Kidney epithelial cell (primary cell): ENCODE results near the gene ZBED1. TPM values are rescaled to one million over a fixed set of nuclear protein-coding genes. Genes with fewer than 3 reads are reported as not detected.

Experiments
- DNase-seq: peaks from one replicate; pipeline ENCODE4 v3.0.0-alpha.2; 2010; ENCODE audit warnings: low read depth
- H3K27me3 ChIP-seq: 2 replicates; pipeline ENCODE4 v1.6.0; 2011; ENCODE audit warnings: low read length; ENCODE audit not compliant: control insufficient read depth, insufficient read depth
- H3K36me3 ChIP-seq: 2 replicates; pipeline ENCODE4 v1.5.1; 2011; ENCODE audit warnings: low read length; ENCODE audit not compliant: control insufficient read depth, insufficient read depth
- H3K4me3 ChIP-seq: 2 replicates; pipeline ENCODE4 v1.5.1; 2011; ENCODE audit warnings: low read depth, mild to moderate bottlenecking, control low read depth, low read length
- total RNA-seq: library from RNA; depleted of rRNA; stranded (reverse); fragments of >200 nt; gene quantifications from 2 replicates; pipeline ENCODE4 v1.2.3, GENCODE V29; 2015
- TF ChIP-seq, protein P1 (sequence below): IDR thresholded peaks from 2 replicates; pipeline ENCODE4 v1.5.1; 2011; ENCODE audit warnings: mild to moderate bottlenecking, moderate library complexity, low read length, control low read depth, inconsistent platforms; ENCODE audit not compliant: insufficient read depth, poor library complexity, severe bottlenecking

The ZBED1 gene
- total RNA-seq, 1 donor from 2014 or later = 48.3 TPM

DNA sequence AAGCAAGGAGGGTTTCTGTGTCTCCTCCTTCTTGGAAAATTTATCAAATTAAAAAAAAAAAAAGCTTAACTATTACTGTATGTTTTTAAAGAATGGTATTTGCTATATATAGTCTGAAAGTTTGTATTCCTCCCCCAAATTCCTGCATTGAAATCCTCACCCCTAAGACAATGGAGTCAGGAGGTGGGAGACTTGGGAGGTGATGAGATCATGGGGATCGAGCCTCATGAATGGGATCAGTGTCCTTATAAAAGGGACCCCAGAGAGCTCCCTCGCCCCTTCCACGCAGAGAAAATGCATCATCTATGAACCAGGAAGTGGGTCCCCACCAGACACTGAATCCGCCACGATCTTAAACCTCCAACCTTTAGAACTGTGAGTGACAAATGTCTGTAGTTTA, 50.1 kb downstream of the ZBED1 start:
- TF ChIP-seq, protein P1, sequence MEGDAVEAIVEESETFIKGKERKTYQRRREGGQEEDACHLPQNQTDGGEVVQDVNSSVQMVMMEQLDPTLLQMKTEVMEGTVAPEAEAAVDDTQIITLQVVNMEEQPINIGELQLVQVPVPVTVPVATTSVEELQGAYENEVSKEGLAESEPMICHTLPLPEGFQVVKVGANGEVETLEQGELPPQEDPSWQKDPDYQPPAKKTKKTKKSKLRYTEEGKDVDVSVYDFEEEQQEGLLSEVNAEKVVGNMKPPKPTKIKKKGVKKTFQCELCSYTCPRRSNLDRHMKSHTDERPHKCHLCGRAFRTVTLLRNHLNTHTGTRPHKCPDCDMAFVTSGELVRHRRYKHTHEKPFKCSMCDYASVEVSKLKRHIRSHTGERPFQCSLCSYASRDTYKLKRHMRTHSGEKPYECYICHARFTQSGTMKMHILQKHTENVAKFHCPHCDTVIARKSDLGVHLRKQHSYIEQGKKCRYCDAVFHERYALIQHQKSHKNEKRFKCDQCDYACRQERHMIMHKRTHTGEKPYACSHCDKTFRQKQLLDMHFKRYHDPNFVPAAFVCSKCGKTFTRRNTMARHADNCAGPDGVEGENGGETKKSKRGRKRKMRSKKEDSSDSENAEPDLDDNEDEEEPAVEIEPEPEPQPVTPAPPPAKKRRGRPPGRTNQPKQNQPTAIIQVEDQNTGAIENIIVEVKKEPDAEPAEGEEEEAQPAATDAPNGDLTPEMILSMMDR = no peak
- Histone ChIP-seq H3K27me3 (no peaks in the 10 kb centered on the region), H3K36me3 (peaks cover 1% of the 10 kb centered on the region), H3K4me3 (no peak overlapping the region)
- DNase-seq = no peak

DNA sequence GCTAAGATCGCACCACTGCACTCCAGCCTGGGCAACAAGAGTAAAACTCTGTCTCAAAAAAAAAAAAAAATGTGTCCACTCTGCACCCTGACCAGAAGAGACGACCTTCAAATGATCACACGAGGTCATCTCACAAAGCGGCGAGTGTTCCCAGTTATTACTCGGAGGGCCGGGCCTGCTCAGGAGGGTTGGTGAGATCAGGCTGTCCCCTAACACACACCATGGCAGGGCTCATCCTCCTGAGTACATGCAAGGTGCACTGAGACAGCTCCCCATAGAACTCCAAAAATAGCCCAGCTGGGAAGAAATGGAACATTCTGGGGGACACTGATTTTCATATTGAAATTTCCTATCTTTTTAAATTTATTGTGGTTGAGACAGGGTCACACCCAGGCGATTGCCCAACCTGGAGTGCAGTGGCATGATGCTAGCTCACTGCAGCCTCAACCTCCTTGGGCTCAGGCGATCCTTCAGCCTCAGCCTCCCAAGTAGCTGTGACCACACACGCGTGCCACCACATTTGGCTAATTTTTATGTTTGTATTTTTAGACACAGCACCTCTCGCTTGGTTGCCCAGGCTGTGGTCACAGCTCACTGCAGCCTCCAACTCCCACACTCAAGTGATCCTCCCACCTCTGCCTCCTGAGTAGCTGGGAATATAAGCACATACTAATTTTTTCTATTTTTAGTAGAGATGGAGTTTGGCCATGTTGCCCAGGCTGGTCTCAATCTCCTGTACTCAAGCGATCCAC, 51.5 kb downstream of the ZBED1 start:
- TF ChIP-seq, protein P1 = no peak
- no peaks in the 10 kb centered on the region for H3K27me3 ChIP-seq
- H3K4me3 ChIP-seq = no peak overlapping the region
- no peak for DNase-seq
- H3K36me3 ChIP-seq = peaks cover 1% of the 10 kb centered on the region

DNA sequence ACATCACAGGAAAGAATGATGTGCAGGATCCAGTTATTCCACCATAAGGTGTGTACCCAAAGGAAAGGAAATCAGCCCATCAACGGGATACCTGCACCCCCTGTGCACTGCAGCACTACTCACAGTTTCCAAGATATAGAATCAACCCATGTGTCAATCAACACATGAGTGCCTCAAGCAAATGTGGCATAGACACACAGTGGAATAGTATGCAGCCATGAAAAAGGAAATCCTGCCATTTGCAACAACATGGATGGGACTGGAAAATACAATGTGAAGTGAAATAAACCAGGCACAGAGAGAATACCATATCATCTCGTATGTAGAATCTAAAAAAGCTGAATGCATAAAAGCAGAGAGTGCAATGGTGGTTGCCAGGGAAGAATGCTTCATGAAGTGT, 53.3 kb downstream of the ZBED1 start:
- Histone ChIP-seq H3K4me3 (no peak overlapping the region), H3K36me3 (no peaks in the 10 kb centered on the region), H3K27me3 (no peaks in the 10 kb centered on the region)
- TF ChIP-seq, protein P1 = no peak
- no peak for DNase-seq

DNA sequence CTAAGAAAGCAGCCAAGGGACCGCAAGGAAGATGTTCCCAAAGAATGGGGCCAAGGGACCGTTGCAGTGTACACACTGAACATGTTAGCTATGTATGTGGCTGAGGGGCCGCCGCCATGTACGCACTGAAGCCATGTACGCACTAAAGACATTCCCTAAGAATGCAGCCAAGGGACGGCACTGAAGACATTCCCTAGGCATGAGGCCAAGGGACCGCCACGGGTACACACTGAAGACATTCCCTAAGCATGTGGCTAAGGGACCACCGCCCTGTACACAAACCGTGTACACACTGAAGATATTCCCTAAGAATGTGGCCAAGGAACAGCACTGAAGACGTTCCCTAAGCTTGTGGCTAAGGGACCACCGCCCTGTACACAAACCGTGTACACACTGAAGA, 54.0 kb downstream of the ZBED1 start:
- no peaks in the 10 kb centered on the region for H3K27me3 ChIP-seq
- TF ChIP-seq, protein P1 = no peak
- no peaks in the 10 kb centered on the region for H3K36me3 ChIP-seq
- no peak overlapping the region for H3K4me3 ChIP-seq
- DNase-seq = no peak

DNA sequence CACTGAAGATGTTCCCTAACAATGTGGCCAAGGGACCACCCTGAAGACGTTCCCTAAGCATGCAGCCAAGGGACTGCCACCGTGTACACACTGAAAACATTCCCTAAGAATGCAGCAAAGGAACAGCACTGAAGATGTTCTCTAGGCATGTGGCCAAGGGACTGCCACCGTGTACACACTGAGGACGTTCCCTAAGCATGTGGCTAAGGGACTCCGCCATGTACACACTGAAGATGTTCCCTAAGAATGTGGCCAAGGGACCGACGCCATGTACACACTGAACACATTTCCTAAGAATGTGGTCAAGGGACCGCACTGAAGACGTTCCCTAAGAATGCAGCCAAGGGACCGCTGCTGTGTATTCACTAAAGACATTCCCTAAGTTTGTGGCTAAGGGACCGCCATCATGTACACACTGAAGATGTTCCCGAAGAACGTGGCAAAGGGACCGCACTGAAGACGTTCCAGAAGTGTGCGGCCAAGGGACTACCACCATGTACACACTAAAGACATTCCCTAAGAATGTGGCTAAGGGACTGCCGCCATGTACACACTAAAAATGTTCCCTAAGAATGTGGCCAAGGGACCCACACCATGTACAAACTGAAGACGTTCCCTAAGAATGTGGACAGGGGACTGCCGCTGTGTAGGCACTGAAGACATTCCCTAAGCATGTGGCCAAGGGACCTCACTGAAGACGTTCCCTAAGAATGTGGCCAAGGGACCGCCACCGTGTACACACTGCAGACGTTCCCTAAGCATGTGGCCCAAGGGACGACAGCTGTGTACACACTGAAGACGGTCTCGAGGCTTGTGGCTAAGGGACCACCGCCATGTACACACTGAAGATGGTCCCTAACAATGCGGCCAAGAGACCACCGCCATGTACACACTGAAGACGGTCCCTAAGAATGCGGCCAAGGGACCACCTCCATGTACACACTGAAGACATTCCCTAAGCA, 54.8 kb downstream of the ZBED1 start:
- no peak overlapping the region for H3K4me3 ChIP-seq
- H3K27me3 ChIP-seq = no peaks in the 10 kb centered on the region
- TF ChIP-seq, protein P1 = no peak
- no peak for DNase-seq
- no peaks in the 10 kb centered on the region for H3K36me3 ChIP-seq
